Measurements from ENCODE around the gene PRRC1.

Gene PRRC1

GRCh38 chr5:127587246-127587917, 69.9 kb downstream of the PRRC1 start:
- Histone ChIP-seq H3K36me3 (no peaks in the 10 kb centered on the region), H3K4me1 (peaks cover 27% of the 10 kb centered on the region), H3K27ac (no peak overlapping the region), H3K27me3 (no peaks in the 10 kb centered on the region), H3K4me2 (no peak overlapping the region), H4K20me1 (no peaks in the 10 kb centered on the region), H3K9me3 (no peaks in the 10 kb centered on the region), H3K9ac (no peak overlapping the region), H3K4me3 (no peak overlapping the region)
- no peak for TF ChIP-seq Cebpa-rat (IDR thresholded peaks at IDR 0.05)

- Histone ChIP-seq H4K20me1 (no peaks in the 10 kb centered on the region), H3K4me2 (no peak overlapping the region), H3K9ac (no peak overlapping the region), H3K4me1 (peaks cover 27% of the 10 kb centered on the region), H3K27me3 (no peaks in the 10 kb centered on the region), H3K4me3 (no peak overlapping the region), H3K27ac (no peak overlapping the region), H3K36me3 (no peaks in the 10 kb centered on the region), H3K9me3 (no peaks in the 10 kb centered on the region)
- no peak for TF ChIP-seq Cebpa-rat (IDR thresholded peaks at IDR 0.05)
These were observed 70.9 kb downstream of the PRRC1 start for GRCh38 chr5:127588368-127588767.

GRCh38 chr5:127589309-127590030, 72.0 kb downstream of the PRRC1 start:
- Histone ChIP-seq H3K9ac (no peak overlapping the region), H3K36me3 (no peaks in the 10 kb centered on the region), H3K27ac (no peak overlapping the region), H3K9me3 (no peaks in the 10 kb centered on the region), H4K20me1 (no peaks in the 10 kb centered on the region), H3K4me2 (peak overlapping the region; percentile 54), H3K4me3 (no peak overlapping the region), H3K4me1 (peaks cover 27% of the 10 kb centered on the region), H3K27me3 (no peaks in the 10 kb centered on the region)
- TF ChIP-seq Cebpa-rat (IDR thresholded peaks at IDR 0.05) = no peak

- Histone ChIP-seq H3K27me3 (no peaks in the 10 kb centered on the region), H3K27ac (no peak overlapping the region), H3K36me3 (no peaks in the 10 kb centered on the region), H3K9me3 (no peaks in the 10 kb centered on the region), H4K20me1 (no peaks in the 10 kb centered on the region), H3K4me3 (no peak overlapping the region), H3K4me1 (peaks cover 27% of the 10 kb centered on the region), H3K9ac (no peak overlapping the region), H3K4me2 (peak overlapping the region; percentile 54)
- TF ChIP-seq Cebpa-rat (IDR thresholded peaks at IDR 0.05) = no peak
These were observed 72.8 kb downstream of the PRRC1 start for GRCh38 chr5:127590156-127590722.

GRCh38 chr5:127595484-127596368, 78.3 kb downstream of the PRRC1 start:
- no peaks in the 10 kb centered on the region for H4K20me1 ChIP-seq
- H3K9ac ChIP-seq = no peak overlapping the region
- H3K4me1 ChIP-seq = peaks cover 13% of the 10 kb centered on the region
- TF ChIP-seq Cebpa-rat (IDR thresholded peaks at IDR 0.05) = no peak
- H3K27ac ChIP-seq = no peak overlapping the region
- no peaks in the 10 kb centered on the region for H3K27me3 ChIP-seq
- H3K9me3 ChIP-seq = peaks cover 6% of the 10 kb centered on the region; the same call in 1 of the 2 replicates
- no peak overlapping the region for H3K4me2 ChIP-seq
- H3K4me3 ChIP-seq = no peak overlapping the region
- no peaks in the 10 kb centered on the region for H3K36me3 ChIP-seq

- no peak for TF ChIP-seq Cebpa-rat (IDR thresholded peaks at IDR 0.05)
- Histone ChIP-seq H3K4me1 (peaks cover 11% of the 10 kb centered on the region; the same call in 1 of the 2 replicates), H3K9me3 (peaks cover 6% of the 10 kb centered on the region; the same call in 1 of the 2 replicates), H3K27me3 (no peaks in the 10 kb centered on the region), H3K27ac (no peak overlapping the region), H3K36me3 (no peaks in the 10 kb centered on the region), H3K4me2 (no peak overlapping the region), H4K20me1 (no peaks in the 10 kb centered on the region), H3K9ac (no peak overlapping the region), H3K4me3 (no peak overlapping the region)
These were observed 79.1 kb downstream of the PRRC1 start for GRCh38 chr5:127596501-127596900.

- no peak overlapping the region for H3K9ac ChIP-seq
- TF ChIP-seq Cebpa-rat (IDR thresholded peaks at IDR 0.05) = no peak
These were observed 81.9 kb downstream of the PRRC1 start for GRCh38 chr5:127599320-127599719.

GRCh38 chr5:127599847-127600246, 82.4 kb downstream of the PRRC1 start:
- H3K36me3 ChIP-seq = no peaks in the 10 kb centered on the region
- H3K9ac ChIP-seq = no peak overlapping the region
- peaks cover 6% of the 10 kb centered on the region; the same call in 1 of the 2 replicates for H3K9me3 ChIP-seq
- H3K27me3 ChIP-seq = no peaks in the 10 kb centered on the region
- no peak overlapping the region for H3K4me3 ChIP-seq
- no peaks in the 10 kb centered on the region for H4K20me1 ChIP-seq
- no peak for TF ChIP-seq Cebpa-rat (IDR thresholded peaks at IDR 0.05)
- no peak overlapping the region for H3K27ac ChIP-seq
- H3K4me2 ChIP-seq = no peak overlapping the region
- peaks cover 11% of the 10 kb centered on the region; the same call in 1 of the 2 replicates for H3K4me1 ChIP-seq

More at GRCh38 chr5:127599320-127599719, 81.9 kb downstream of the PRRC1 start:
- H4K20me1 ChIP-seq = no peaks in the 10 kb centered on the region
- H3K27me3 ChIP-seq = no peaks in the 10 kb centered on the region
- no peaks in the 10 kb centered on the region for H3K36me3 ChIP-seq
- peaks cover 6% of the 10 kb centered on the region; the same call in 1 of the 2 replicates for H3K9me3 ChIP-seq
- peaks cover 11% of the 10 kb centered on the region; the same call in 1 of the 2 replicates for H3K4me1 ChIP-seq
- no peak overlapping the region for H3K4me3 ChIP-seq
- no peak overlapping the region for H3K4me2 ChIP-seq
- no peak overlapping the region for H3K27ac ChIP-seq

GRCh38 chr5:127601111-127601510, 83.7 kb downstream of the PRRC1 start:
- H3K36me3 ChIP-seq = no peaks in the 10 kb centered on the region

More at GRCh38 chr5:127601111-127601510, 83.7 kb downstream of the PRRC1 start:
- no peak overlapping the region for H3K4me2 ChIP-seq
- no peaks in the 10 kb centered on the region for H4K20me1 ChIP-seq
- H3K27me3 ChIP-seq = no peaks in the 10 kb centered on the region
- peaks cover 6% of the 10 kb centered on the region; the same call in 1 of the 2 replicates for H3K9me3 ChIP-seq
- no peak overlapping the region for H3K27ac ChIP-seq
- H3K9ac ChIP-seq = no peak overlapping the region
- peaks cover 11% of the 10 kb centered on the region; the same call in 1 of the 2 replicates for H3K4me1 ChIP-seq
- H3K4me3 ChIP-seq = no peak overlapping the region
- TF ChIP-seq Cebpa-rat (IDR thresholded peaks at IDR 0.05) = no peak

Measured in BLaER1 (cell line).